H1 (cell line): Measurements from ENCODE around the gene C19orf73. TPM values are rescaled to one million over a fixed set of nuclear protein-coding genes. Genes with fewer than 3 reads are reported as not detected.
A peak's percentile ranks its signal among the peaks of the same experiment; 100 is the strongest.

Source experiments
- CTCF ChIA-PET: fragments of 300-600 bp; sonication (Branson Sonifier 250); formaldehyde crosslinking; loops from one replicate; lab custom pipeline; 2021; ENCODE audit not compliant: partially characterized antibody; lab: Charles Lee
- POLR2A ChIA-PET: fragments of 300-600 bp; sonication (Branson Sonifier 250); formaldehyde crosslinking; loops from one replicate; lab custom pipeline; 2021; ENCODE audit warnings: inconsistent platforms; ENCODE audit not compliant: partially characterized antibody; lab: Charles Lee
- DNase-seq, 2 experiments: peaks; one replicate each; pipeline versions ENCODE4 v3.0.0 to v3.0.0-alpha.2; 2010 to 2022; ENCODE audit warnings: low spot score in 2 of 2, low read depth in 1 of 2, mixed read lengths in 1 of 2
- FAIRE-seq: peaks from 2 replicates; lab custom pipeline; 2011; peaks lifted over from hg19 to GRCh38; lab: Jason Lieb, UNC
- H2AFZ ChIP-seq: 2 replicates; pipeline ENCODE4 v1.8.1; 2012; ENCODE audit warnings: low read length, inconsistent platforms
- H2AK5ac ChIP-seq: 2 replicates; pipeline ENCODE4 v1.6.1; 2013; ENCODE audit warnings: low read depth, low read length
- H2BK120ac ChIP-seq: replicated peaks from 2 replicates; pipeline ENCODE3; 2013; ENCODE audit warnings: low read depth, low read length, inconsistent platforms
- H2BK12ac ChIP-seq: 2 replicates; pipeline ENCODE4 v1.6.1; 2013; ENCODE audit warnings: low read depth, low read length
- H2BK15ac ChIP-seq: 2 replicates; pipeline ENCODE4 v1.6.1; 2013; ENCODE audit warnings: low read length
- H2BK20ac ChIP-seq: 2 replicates; pipeline ENCODE4 v1.6.1; 2013; ENCODE audit warnings: low read length
- H2BK5ac ChIP-seq: 2 replicates; pipeline ENCODE4 v1.6.1; 2013; ENCODE audit warnings: low read depth, low read length
- H3K14ac ChIP-seq: 2 replicates; pipeline ENCODE4 v1.6.1; 2013; ENCODE audit warnings: inconsistent platforms; ENCODE audit not compliant: insufficient read length
- H3K18ac ChIP-seq: 2 replicates; pipeline ENCODE4 v1.6.1; 2013; ENCODE audit warnings: low read length; ENCODE audit errors: extremely low read depth
- H3K23ac ChIP-seq: 2 replicates; pipeline ENCODE4 v1.6.1; 2013; ENCODE audit warnings: inconsistent platforms; ENCODE audit not compliant: insufficient read length
- H3K23me2 ChIP-seq: 2 replicates; pipeline ENCODE4 v1.6.1; 2013; ENCODE audit warnings: low read depth, low read length
- H3K27ac ChIP-seq: 2 replicates; pipeline ENCODE4 v1.6.1; 2011; ENCODE audit warnings: low read depth, low read length, inconsistent platforms
- H3K27me3 ChIP-seq, 4 experiments: replicated peaks in 1 of 4; 1 replicate in 1 of 4; 2 replicates in 3 of 4; pipeline versions ENCODE4 v1.6.1 to v1.8.1; 2011 to 2013; ENCODE audit warnings: low read length in 3 of 4, mild to moderate bottlenecking in 3 of 4, inconsistent platforms in 2 of 4, mixed read lengths in 2 of 4, moderate library complexity in 1 of 4; ENCODE audit not compliant: control insufficient read depth in 3 of 4, insufficient read depth in 3 of 4; ENCODE audit errors: extremely low read depth in 1 of 4
- H3K36me3 ChIP-seq, 4 experiments: 2 replicates each; pipeline versions ENCODE4 v1.6.1 to v1.8.1; 2011 to 2013; ENCODE audit warnings: mild to moderate bottlenecking in 4 of 4, low read length in 3 of 4, moderate library complexity in 2 of 4, control low read depth in 1 of 4, inconsistent platforms in 1 of 4; ENCODE audit not compliant: insufficient read depth in 4 of 4, control insufficient read depth in 2 of 4
- H3K4ac ChIP-seq: replicated peaks from 2 replicates; pipeline ENCODE3; 2013; ENCODE audit warnings: low read length, low read depth, mixed read lengths, inconsistent platforms; ENCODE audit not compliant: insufficient read length
- H3K4me1 ChIP-seq, 4 experiments: replicated peaks in 1 of 4; 1 replicate in 1 of 4; 2 replicates in 3 of 4; pipeline versions ENCODE4 v1.6.1 to v1.8.1; 2011 to 2013; ENCODE audit warnings: low read length in 3 of 4, inconsistent platforms in 2 of 4, mixed read lengths in 1 of 4; ENCODE audit not compliant: insufficient read depth in 4 of 4, control insufficient read depth in 3 of 4
- H3K4me2 ChIP-seq, 2 experiments: 2 replicates each; pipeline versions ENCODE4 v1.6.1 to v1.8.1; 2011 to 2013; ENCODE audit warnings: low read depth in 2 of 2, low read length in 2 of 2, control low read depth in 1 of 2, inconsistent platforms in 1 of 2, mild to moderate bottlenecking in 1 of 2; ENCODE audit not compliant: insufficient read depth in 1 of 2
- H3K4me3 ChIP-seq, 4 experiments: fragments of 200-600, 300-600 bp in 1 of 4; sonication (generic), shearing (Covaris generic), sonication (Bioruptor Twin) in 1 of 4; 2 replicates each; pipeline versions ENCODE4 v1.5.1 to v1.8.1; 2011 to 2016; ENCODE audit warnings: low read length in 4 of 4, low read depth in 3 of 4, control low read depth in 2 of 4, inconsistent platforms in 2 of 4, mild to moderate bottlenecking in 2 of 4, mixed read lengths in 1 of 4, moderate library complexity in 1 of 4; ENCODE audit not compliant: insufficient read depth in 2 of 4; ENCODE audit errors: extremely low read depth in 1 of 4
- H3K56ac ChIP-seq: replicated peaks from 2 replicates; pipeline ENCODE3; 2013; ENCODE audit warnings: low read depth, mild to moderate bottlenecking, mixed read lengths, low read length, inconsistent platforms; ENCODE audit not compliant: insufficient read length
- H3K79me1 ChIP-seq: 2 replicates; pipeline ENCODE4 v1.6.1; 2013; ENCODE audit warnings: low read depth, low read length, control low read depth
- H3K79me2 ChIP-seq, 2 experiments: 2 replicates each; pipeline versions ENCODE4 v1.6.1 to v1.8.1; 2012 to 2013; ENCODE audit warnings: low read length in 2 of 2, mild to moderate bottlenecking in 2 of 2, inconsistent platforms in 1 of 2; ENCODE audit not compliant: insufficient read depth in 2 of 2, control insufficient read depth in 1 of 2
- H3K9ac ChIP-seq, 4 experiments: replicated peaks in 1 of 4; 1 replicate in 1 of 4; 2 replicates in 3 of 4; pipeline versions ENCODE4 v1.6.1 to v1.8.1; 2011 to 2013; ENCODE audit warnings: low read depth in 3 of 4, low read length in 3 of 4, control low read depth in 2 of 4, mild to moderate bottlenecking in 2 of 4, moderate library complexity in 2 of 4, inconsistent platforms in 1 of 4; ENCODE audit errors: extremely low read depth in 1 of 4
- H3K9me3 ChIP-seq, 2 experiments: 2 replicates each; pipeline versions ENCODE4 v1.6.1 to v1.8.1; 2012 to 2013; ENCODE audit warnings: mild to moderate bottlenecking in 2 of 2, moderate library complexity in 2 of 2, control low read depth in 1 of 2, inconsistent platforms in 1 of 2, low read depth in 1 of 2, low read length in 1 of 2, mixed read lengths in 1 of 2; ENCODE audit not compliant: insufficient read depth in 2 of 2
- H4K20me1 ChIP-seq, 2 experiments: replicated peaks in 1 of 2; 2 replicates each; pipeline versions ENCODE3 to v1.8.1; 2011 to 2013; ENCODE audit warnings: inconsistent platforms in 2 of 2, low read length in 2 of 2, mild to moderate bottlenecking in 1 of 2; ENCODE audit not compliant: insufficient read depth in 2 of 2, control insufficient read depth in 1 of 2
- H4K5ac ChIP-seq: 2 replicates; pipeline ENCODE4 v1.6.1; 2013; ENCODE audit warnings: low read length, low read depth, mixed read lengths, inconsistent platforms; ENCODE audit not compliant: insufficient read length
- H4K8ac ChIP-seq: 2 replicates; pipeline ENCODE4 v1.8.0; 2013; ENCODE audit warnings: mild to moderate bottlenecking, moderate library complexity, low read length, inconsistent platforms; ENCODE audit not compliant: insufficient read depth; ENCODE audit errors: extremely low read depth
- H4K91ac ChIP-seq: replicated peaks from 2 replicates; pipeline ENCODE3; 2013; ENCODE audit warnings: low read length, mixed read lengths, inconsistent platforms; ENCODE audit not compliant: insufficient read length
- BCL11A ChIP-seq, 2 experiments: IDR thresholded peaks; one replicate each; pipeline ENCODE4 v1.6.1; 2011; ENCODE audit warnings: low read depth in 2 of 2, low read length in 2 of 2, mild to moderate bottlenecking in 2 of 2
- POLR2A ChIP-seq, 2 experiments: IDR thresholded peaks; 1 replicate in 1 of 2; 2 replicates in 1 of 2; pipeline ENCODE4 v1.6.1; 2011; ENCODE audit warnings: low read depth in 2 of 2, low read length in 2 of 2, mild to moderate bottlenecking in 2 of 2; ENCODE audit errors: control extremely low read depth in 1 of 2
- WGBS, 2 experiments: shearing (Covaris generic) in 1 of 2; methylation state at CpG; one replicate each; pipeline versions ENCODE4 v1.1.6 to v1.1.7; 2013 to 2015; ENCODE audit warnings: low lambda C conversion rate in 2 of 2, mixed read lengths in 2 of 2, inconsistent platforms in 1 of 2, low coverage in 1 of 2, missing lambda C conversion rate in 1 of 2; ENCODE audit not compliant: insufficient replicate concordance in 2 of 2, insufficient coverage in 1 of 2, insufficient read length in 1 of 2; ENCODE audit errors: extremely low coverage in 1 of 2, missing lambda C conversion rate in 1 of 2; 5-methylcytosine and 5-hydroxymethylcytosine counted together
- polyA plus RNA-seq, 7 experiments: library from polyadenylated mRNA; depleted of rRNA in 3 of 7; stranded (reverse) in 5 of 7; unstranded in 2 of 7; fragments of >200 nt in 5 of 7; fragments of 200-250 nt in 2 of 7; gene quantifications; 1 replicate in 5 of 7; 2 replicates in 1 of 7; 4 replicates in 1 of 7; pipeline versions ENCODE4 v1.2.1 to v1.2.3, GENCODE V29; 2011 to 2013; ENCODE audit warnings: missing spikeins in 2 of 7, mixed read lengths in 2 of 7
- total RNA-seq: library from RNA; stranded (reverse); fragmentation: NEBNext Ultra II Directional; extraction: Animal tissue kit (Norgen Biotek cat#: 25700); gene quantifications from 2 replicates; pipeline ENCODE4 v1.2.1, GENCODE V29; 2021

The C19orf73 gene
- total and polyA plus RNA-seq, 2 of the 8 experiments (the other 6 are each of a cell fraction or from before 2014, with no cell fraction given): 2.5 to 4.6 TPM

- Histone ChIP-seq H3K4me1 (peaks cover 0 to 4% (median 0%) of the 10 kb centered on the region in 4 experiments; a peak in 2 of 7 replicates), H2AK5ac (no peak overlapping the region), H2BK15ac (no peak overlapping the region), H3K27me3 (no peaks in the 10 kb centered on the region; a peak in 1 of 7 replicates), H4K8ac (no peak overlapping the region), H3K14ac (no peak overlapping the region), H3K9ac (no peak overlapping the region), H3K9me3 (no peaks in the 10 kb centered on the region), H3K4ac (no peak overlapping the region), H2AFZ (no peak overlapping the region), H3K23me2 (peaks cover 7% of the 10 kb centered on the region), H3K27ac (no peak overlapping the region), H2BK20ac (no peak overlapping the region), H2BK120ac (no peak overlapping the region), H3K4me3 (no peak overlapping the region), H3K79me1 (no peaks in the 10 kb centered on the region), H3K4me2 (no peak overlapping the region), H3K18ac (no peak overlapping the region), H4K5ac (no peak overlapping the region), H3K79me2 (no peaks in the 10 kb centered on the region), H4K20me1 (peaks cover 16 to 28% of the 10 kb centered on the region in 2 experiments), H3K36me3 (peaks cover 15 to 41% (median 38%) of the 10 kb centered on the region in 4 experiments), H2BK5ac (no peak overlapping the region), H3K56ac (no peak overlapping the region), H4K91ac (no peak overlapping the region), H2BK12ac (no peak overlapping the region), H3K23ac (no peak overlapping the region)
- DNase-seq (no peak), FAIRE-seq (no peak)
- POLR2A ChIA-PET: interaction anchor here (0.6 to 7.8 kb wide), 6 partner anchors 10 to 346 kb away, joined by 3 to 67 read pairs (median 4); partner anchors contain the start of gene PPFIA3
- TF ChIP-seq BCL11A (IDR thresholded peaks at IDR 0.05; ENCODE audit: low read depth in 2 of 2, low read length in 2 of 2) (no peak), POLR2A (IDR thresholded peaks at IDR 0.05; ENCODE audit: control extremely low read depth in 1 of 2, low read depth in 2 of 2, low read length in 2 of 2) (0 out of 3 replicates have a peak, but pooled peaks of 1 of the 2 experiments have one; percentile 28)
- CTCF ChIA-PET: interaction anchor here (0.9 to 2.9 kb wide), 7 partner anchors 11 to 116 kb away, joined by 3 to 20 read pairs (median 4); no protein-coding TSS in a partner anchor
- WGBS, 2 experiments: 93% methylated on average over 8 of the region's 8 CpGs; no CpG with 5 or more reads in 1 of the 2 experiments
Observed at GRCh38 chr19:49109569-49110233, 9.2 kb downstream of the C19orf73 start.
